ENCODE measurements around the gene KATNA1. TPM values are rescaled to one million over a fixed set of nuclear protein-coding genes. Genes with fewer than 3 reads are reported as not detected.

The KATNA1 gene
- total and polyA plus RNA-seq, 2 experiments from 2014 or later = 19.1 to 21.4 TPM

GRCh38 chr6:149593408-149593807 is 55.1 kb downstream of the KATNA1 start:
- H3K27ac ChIP-seq (ENCODE audit: low read depth) = no peak overlapping the region
- H2AFZ ChIP-seq = no peak overlapping the region
- no peak for TF ChIP-seq ETS1 (IDR thresholded peaks at IDR 0.05)
- TF ChIP-seq ZNF462 (CRISPR knock-in tag; IDR thresholded peaks at IDR 0.05) = no peak
- TF ChIP-seq REST (IDR thresholded peaks at IDR 0.05; ENCODE audit: unreplicated experiment) = no peak
- TF ChIP-seq ZNF114 (CRISPR knock-in tag; IDR thresholded peaks at IDR 0.05) = no peak
- no peak for TF ChIP-seq CREB1 (CRISPR knock-in tag; IDR thresholded peaks at IDR 0.05; ENCODE audit: low read depth)
- TF ChIP-seq JUNB (IDR thresholded peaks at IDR 0.05; ENCODE audit: unreplicated experiment) = no peak
- TF ChIP-seq CTCF (conservative IDR thresholded peaks at IDR 0.05; ENCODE audit: low read depth in 2 of 2) = no peak
- TF ChIP-seq POLR2AphosphoS5 (IDR thresholded peaks at IDR 0.05; ENCODE audit: low read depth) = no peak
- no peak for TF ChIP-seq EZH2phosphoT487 (IDR thresholded peaks at IDR 0.05; ENCODE audit: unreplicated experiment)
- TF ChIP-seq EZH2 (IDR thresholded peaks at IDR 0.05; ENCODE audit: low read depth, unreplicated experiment) = no peak
- no peak for TF ChIP-seq STAT1 (IDR thresholded peaks at IDR 0.05; ENCODE audit: unreplicated experiment)
- TF ChIP-seq NANOG (IDR thresholded peaks at IDR 0.05; ENCODE audit: borderline replicate concordance) = no peak
- no peak for TF ChIP-seq ZNF331 (CRISPR knock-in tag; IDR thresholded peaks at IDR 0.05; ENCODE audit: low read depth)
- Mint-ChIP-seq H3K9me3 (no peaks in the 10 kb centered on the region), H3K4me3 (no peak overlapping the region), H3K4me1 (no peaks in the 10 kb centered on the region), H3K36me3 (ENCODE audit: low read depth) (peaks cover 47% of the 10 kb centered on the region), H3K27me3 (ENCODE audit: insufficient read depth, low read depth, poor library complexity) (no peaks in the 10 kb centered on the region), H3K27ac (no peak overlapping the region)
- DNase-seq (ENCODE audit: low spot score) = no peak
- no peaks in the 10 kb centered on the region for H4K20me1 ChIP-seq (replicated peaks; ENCODE audit: insufficient read depth)
- no peaks in the 10 kb centered on the region for H3K4me1 ChIP-seq (ENCODE audit: insufficient read depth)
- no peaks in the 10 kb centered on the region for H3K27me3 ChIP-seq (ENCODE audit: insufficient read depth)
- peaks cover 39% of the 10 kb centered on the region for H3K36me3 ChIP-seq (ENCODE audit: insufficient read depth)
- no peak for ATAC-seq
- H3F3A ChIP-seq (replicated peaks; ENCODE audit: low read depth) = no peaks in the 10 kb centered on the region
- H3K79me2 ChIP-seq (replicated peaks; ENCODE audit: insufficient read depth) = no peaks in the 10 kb centered on the region
- H3K9me2 ChIP-seq (ENCODE audit: insufficient read depth) = no peaks in the 10 kb centered on the region
- H3K4me3 ChIP-seq = no peak overlapping the region
- H3K4me2 ChIP-seq = no peak overlapping the region
